Activated CD4-positive, CD25-positive, alpha-beta regulatory T cell (primary cell): ENCODE measurements around the gene KRTAP10-6.
"Not testable (repeated sequence)": the region's sequence is repeated elsewhere in the genome, so short reads cannot be mapped to it uniquely, and the experiment has no call there.

Source experiments
- DNase-seq, 4 experiments: peaks; one replicate each; lab custom pipeline; 2025; lab: John Stamatoyannopoulos, UW

KRTAP10-6 gene

GRCh38 chr21:44557491-44558328 lies 34.6 kb downstream of the KRTAP10-6 start:
- no peak for DNase-seq

GRCh38 chr21:44556879-44557278 lies 35.4 kb downstream of the KRTAP10-6 start:
- no peak for DNase-seq

- no peak for DNase-seq
Measured at GRCh38 chr21:44555200-44555875, 37.0 kb downstream of the KRTAP10-6 start.

GRCh38 chr21:44552681-44553080 lies 39.6 kb downstream of the KRTAP10-6 start:
- no peak for DNase-seq

GRCh38 chr21:44552136-44552535 lies 40.2 kb downstream of the KRTAP10-6 start:
- DNase-seq: no peak

GRCh38 chr21:44551340-44551961 lies 40.9 kb downstream of the KRTAP10-6 start, which contains the start of gene KRTAP10-2:
Gene KRTAP10-2, minus strand, starts transcription at chr21:44551505. Its CDS starts 47 bp downstream, at chr21:44551458.
- DNase-seq: no peak

GRCh38 chr21:44550807-44551206 lies 41.5 kb downstream of the KRTAP10-6 start:
- no peak for DNase-seq

- not testable (repeated sequence) for DNase-seq
Measured at GRCh38 chr21:44550285-44550684, 42.0 kb downstream of the KRTAP10-6 start.

GRCh38 chr21:44549525-44550211 lies 42.6 kb downstream of the KRTAP10-6 start:
- no peak for DNase-seq

- no peak for DNase-seq
Measured at GRCh38 chr21:44548922-44549321, 43.4 kb downstream of the KRTAP10-6 start.

- DNase-seq: no peak
Measured at GRCh38 chr21:44548381-44548780, 43.9 kb downstream of the KRTAP10-6 start.

- no peak for DNase-seq
Measured at GRCh38 chr21:44547656-44548331, 44.5 kb downstream of the KRTAP10-6 start.

- no peak for DNase-seq
Measured at GRCh38 chr21:44544566-44544965, 47.7 kb downstream of the KRTAP10-6 start.

- DNase-seq: no peak
Measured at GRCh38 chr21:44542716-44543115, 49.6 kb downstream of the KRTAP10-6 start.
